GM12875 (cell line): ENCODE data around the gene TRERF1.

ENCODE experiments used
- H3K4me3 ChIP-seq: one replicate; pipeline ENCODE4 v1.5.1; 2011; ENCODE audit warnings: low read depth, low read length, control low read depth
- TF ChIP-seq, protein P1 (sequence below): IDR thresholded peaks from 2 replicates; pipeline ENCODE4 v1.5.1; 2011; ENCODE audit warnings: low read depth, mild to moderate bottlenecking, control low read depth, inconsistent platforms, low read length, moderate library complexity, borderline replicate concordance; ENCODE audit not compliant: insufficient read depth

TRERF1 gene

DNA sequence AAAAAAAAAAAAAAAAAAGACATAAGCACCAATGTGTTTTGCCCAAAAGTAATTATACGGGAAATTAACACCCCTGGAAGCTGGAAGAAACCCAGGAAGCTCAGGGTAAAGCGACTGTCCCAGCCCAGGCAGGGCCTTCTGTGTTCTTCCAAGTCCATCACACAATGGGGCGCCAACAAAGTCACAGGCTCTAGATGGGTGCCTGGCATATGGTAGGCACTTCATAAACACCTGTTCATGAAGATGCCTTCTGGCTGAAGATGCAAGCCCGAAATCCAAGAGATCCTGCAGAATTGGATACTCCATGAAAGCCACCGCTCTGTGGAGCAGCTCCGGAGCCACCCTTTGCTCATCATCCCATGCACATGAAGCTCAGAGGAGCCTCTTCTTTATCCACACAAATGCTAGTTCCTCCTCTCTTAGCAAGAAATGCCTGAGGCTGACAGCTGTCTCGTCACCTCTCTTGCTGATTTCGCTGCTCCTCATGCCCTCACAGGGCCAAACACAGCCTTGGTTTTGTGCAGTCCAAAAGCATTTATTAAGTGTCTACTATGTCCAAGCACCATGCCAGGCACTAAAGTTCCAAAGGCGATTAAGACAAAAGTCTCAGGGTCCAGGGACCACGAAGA, 76.6 kb downstream of the TRERF1 start:
- TF ChIP-seq, protein P1, sequence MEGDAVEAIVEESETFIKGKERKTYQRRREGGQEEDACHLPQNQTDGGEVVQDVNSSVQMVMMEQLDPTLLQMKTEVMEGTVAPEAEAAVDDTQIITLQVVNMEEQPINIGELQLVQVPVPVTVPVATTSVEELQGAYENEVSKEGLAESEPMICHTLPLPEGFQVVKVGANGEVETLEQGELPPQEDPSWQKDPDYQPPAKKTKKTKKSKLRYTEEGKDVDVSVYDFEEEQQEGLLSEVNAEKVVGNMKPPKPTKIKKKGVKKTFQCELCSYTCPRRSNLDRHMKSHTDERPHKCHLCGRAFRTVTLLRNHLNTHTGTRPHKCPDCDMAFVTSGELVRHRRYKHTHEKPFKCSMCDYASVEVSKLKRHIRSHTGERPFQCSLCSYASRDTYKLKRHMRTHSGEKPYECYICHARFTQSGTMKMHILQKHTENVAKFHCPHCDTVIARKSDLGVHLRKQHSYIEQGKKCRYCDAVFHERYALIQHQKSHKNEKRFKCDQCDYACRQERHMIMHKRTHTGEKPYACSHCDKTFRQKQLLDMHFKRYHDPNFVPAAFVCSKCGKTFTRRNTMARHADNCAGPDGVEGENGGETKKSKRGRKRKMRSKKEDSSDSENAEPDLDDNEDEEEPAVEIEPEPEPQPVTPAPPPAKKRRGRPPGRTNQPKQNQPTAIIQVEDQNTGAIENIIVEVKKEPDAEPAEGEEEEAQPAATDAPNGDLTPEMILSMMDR = no peak
- H3K4me3 ChIP-seq = no peak overlapping the region

DNA sequence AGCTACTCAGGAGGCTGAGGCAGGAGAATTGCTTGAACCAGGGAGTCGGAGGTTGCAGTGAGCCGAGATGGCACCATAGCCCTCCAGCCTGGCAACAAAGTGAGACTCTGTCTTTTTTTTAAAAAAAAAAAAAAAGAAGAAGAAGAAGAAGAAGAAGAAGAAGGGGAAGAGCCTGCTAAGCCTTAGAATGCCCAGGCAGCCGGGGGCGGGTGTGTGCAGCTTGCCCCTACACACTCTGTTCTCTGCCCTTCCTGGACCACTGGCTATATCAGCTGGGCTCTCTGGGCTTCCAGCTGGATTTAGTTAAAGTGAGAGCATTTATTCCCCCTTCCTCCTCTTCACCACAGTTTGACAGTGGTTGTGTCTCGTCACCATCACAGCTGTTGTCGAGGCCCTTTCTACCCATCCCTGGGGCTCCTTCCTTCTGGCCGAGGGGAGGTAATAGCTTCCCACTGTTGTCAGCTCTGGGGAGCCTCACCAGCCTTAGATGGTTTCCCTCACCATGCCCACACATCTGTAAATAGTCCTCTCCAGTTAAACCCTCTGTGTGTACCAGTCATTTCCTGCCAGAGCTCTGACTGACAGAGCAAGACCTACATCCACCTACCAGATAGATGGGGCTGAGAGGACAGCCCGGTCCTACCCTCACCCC, 77.6 kb downstream of the TRERF1 start:
- TF ChIP-seq, protein P1 = no peak
- H3K4me3 ChIP-seq = no peak overlapping the region

DNA sequence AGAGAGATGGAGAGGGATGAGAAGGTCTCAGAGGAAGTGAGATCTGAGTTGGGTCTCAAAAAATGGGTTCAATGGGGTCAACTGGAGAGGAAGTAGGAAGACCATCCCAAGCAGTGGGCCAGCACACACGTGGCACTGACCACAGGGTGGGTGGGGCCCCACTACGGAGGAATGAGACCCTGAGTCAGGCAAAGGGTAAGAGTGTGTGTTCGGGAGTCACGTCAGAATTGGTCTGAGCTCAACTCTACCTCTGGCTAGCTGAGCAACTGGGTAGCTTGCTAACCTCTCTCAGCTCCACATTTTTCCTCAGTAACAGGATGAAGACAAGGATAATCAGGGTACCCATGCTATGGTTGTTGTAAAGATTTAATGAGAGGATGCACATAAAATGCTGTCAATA, 79.0 kb downstream of the TRERF1 start:
- no peak overlapping the region for H3K4me3 ChIP-seq
- TF ChIP-seq, protein P1 = no peak

DNA sequence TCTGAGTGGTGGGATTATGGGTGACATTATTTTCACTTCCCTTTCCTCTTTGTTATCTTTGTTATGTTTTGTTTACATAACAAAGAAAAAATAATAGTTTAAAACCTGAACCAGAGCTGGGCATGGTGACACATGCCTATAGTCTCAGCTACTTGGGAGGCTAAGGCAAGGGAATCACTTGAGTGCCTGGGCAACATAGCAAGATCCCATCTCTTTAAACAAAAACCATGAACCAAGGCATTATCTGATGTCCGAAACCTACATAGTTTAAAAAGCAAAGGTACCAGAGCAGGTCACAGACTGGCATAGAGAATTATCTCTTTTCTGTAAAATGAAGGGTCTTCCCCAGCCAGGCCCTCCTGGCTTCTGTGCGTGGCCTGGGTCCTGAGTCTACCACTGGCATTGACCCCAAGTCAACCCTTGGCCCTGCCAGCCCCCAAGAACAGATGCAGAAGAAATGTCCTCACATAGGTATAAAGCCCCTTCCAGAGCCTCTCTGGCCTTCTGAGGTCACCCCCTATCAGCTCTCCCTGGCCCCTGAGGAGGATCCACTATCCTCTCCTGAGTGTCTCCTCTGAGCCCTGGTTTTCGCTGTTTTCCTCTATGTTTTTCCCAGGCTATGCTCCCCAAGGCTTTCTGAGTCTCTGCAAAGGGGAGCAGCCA, 81.3 kb downstream of the TRERF1 start:
- TF ChIP-seq, protein P1 = no peak
- no peak overlapping the region for H3K4me3 ChIP-seq

DNA sequence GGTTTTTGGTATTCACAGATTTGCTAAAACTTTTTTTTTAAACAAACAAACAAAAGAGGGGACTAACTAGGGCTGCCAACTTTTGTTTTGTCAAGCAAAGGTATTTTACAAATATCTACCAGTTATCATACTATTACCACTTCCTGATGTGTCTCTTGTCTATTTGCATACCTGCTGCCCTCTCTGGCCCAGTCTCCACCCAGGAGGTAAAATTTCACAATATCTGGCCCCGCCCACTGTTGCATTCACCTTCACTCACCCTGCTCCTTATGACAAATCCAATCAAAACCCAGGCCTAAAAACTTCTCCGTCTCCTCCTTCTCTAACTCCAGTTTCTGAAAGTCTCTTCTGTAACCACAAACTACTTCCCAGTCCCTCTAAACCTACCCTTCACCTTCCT, 82.2 kb downstream of the TRERF1 start:
- TF ChIP-seq, protein P1 = no peak
- H3K4me3 ChIP-seq = no peak overlapping the region

DNA sequence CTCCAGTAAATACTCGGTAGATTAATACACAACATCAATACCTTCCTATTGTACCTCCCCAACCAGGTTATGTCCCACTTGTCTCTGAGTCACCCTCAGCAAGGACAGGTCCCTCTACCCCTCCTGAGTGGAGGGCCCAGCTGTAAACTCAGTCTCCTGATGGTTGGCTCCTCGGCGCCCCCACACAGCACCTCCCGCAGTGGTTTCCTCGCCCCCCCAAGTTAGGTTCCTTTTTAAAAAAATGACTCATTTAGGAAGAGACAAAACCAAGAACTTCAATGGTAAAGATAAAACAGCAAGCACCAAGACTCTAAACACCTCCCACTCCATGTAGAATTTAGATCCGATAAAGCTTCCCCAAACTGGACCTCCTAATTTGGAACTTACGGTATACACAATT, 83.5 kb downstream of the TRERF1 start:
- no peak overlapping the region for H3K4me3 ChIP-seq
- TF ChIP-seq, protein P1 = no peak
